K562 (cell line): ENCODE results near the gene CFAP298. TPM values are rescaled to one million over a fixed set of nuclear protein-coding genes. Genes with fewer than 3 reads are reported as not detected.

Experiments
- ATF1 ChIP-seq, 2 experiments: fragments of 450-650 bp in 1 of 2; IDR thresholded peaks; 2 replicates each; pipeline ENCODE4 v1.6.1; 2016; ENCODE audit warnings: missing compliant biosample characterization in 1 of 2, missing genetic modification characterization in 1 of 2
- CBX3 ChIP-seq, 2 experiments: IDR thresholded peaks; 1 replicate in 1 of 2; 2 replicates in 1 of 2; pipeline ENCODE4 v1.6.1; 2012; ENCODE audit warnings: inconsistent platforms in 2 of 2, low read length in 2 of 2, borderline replicate concordance in 1 of 2, control low read depth in 1 of 2
- NR4A1 ChIP-seq, 2 experiments: fragments of 250-450 bp in 1 of 2; fragments of 450-650 bp in 1 of 2; sonication (Bioruptor Pico) in 1 of 2; IDR thresholded peaks; 2 replicates each; pipeline versions ENCODE4 v1.4.0 to v1.6.1; 2016 to 2020; ENCODE audit warnings: mild to moderate bottlenecking in 2 of 2, missing compliant biosample characterization in 1 of 2, missing genetic modification characterization in 1 of 2, moderate library complexity in 1 of 2
- RBM22 ChIP-seq: fragments of 200-400 bp; formaldehyde crosslinking; IDR thresholded peaks from 2 replicates; pipeline ENCODE4 v1.6.1; 2018; ENCODE audit warnings: low read length, low read depth; ENCODE audit not compliant: poor library complexity, severe bottlenecking
- RBM34 ChIP-seq: fragments of 200-400 bp; formaldehyde crosslinking; IDR thresholded peaks from 2 replicates; pipeline ENCODE4 v1.6.1; 2018; ENCODE audit warnings: low read length, borderline replicate concordance; ENCODE audit not compliant: insufficient read depth
- ZHX1 ChIP-seq: fragments of 150-350 bp; conservative IDR thresholded peaks from 2 replicates; pipeline ENCODE4 v1.6.1; 2014; ENCODE audit warnings: low read length
- ZNF232 ChIP-seq: sonication (generic); formaldehyde crosslinking; IDR thresholded peaks from 2 replicates; pipeline ENCODE4 v1.8.0; 2022; ENCODE audit warnings: mild to moderate bottlenecking, missing genetic modification reagents
- ZNF584 ChIP-seq: fragments of 200-800 bp; sonication (Bioruptor generic); IDR thresholded peaks from 2 replicates; pipeline ENCODE4 v1.6.1; 2016; ENCODE audit warnings: low read depth, mild to moderate bottlenecking, missing genetic modification characterization, missing compliant biosample characterization
- polyA plus RNA-seq, 8 experiments: library from polyadenylated mRNA; depleted of rRNA in 4 of 8; stranded (reverse) in 5 of 8; unstranded in 3 of 8; fragments of >200 nt; fragmentation: Nextera tagmentation in 2 of 8; fragmentation: Illumina TruSeq in 1 of 8; extraction: Ambion mirVana in 2 of 8; extraction: Trizol in 1 of 8; gene quantifications; 2 replicates each; pipeline versions ENCODE4 v1.2.1 to v1.2.3, GENCODE V29; 2011 to 2014; ENCODE audit warnings: inconsistent platforms in 1 of 8, missing spikeins in 1 of 8
- total RNA-seq, 7 experiments: library from RNA; depleted of rRNA in 6 of 7; stranded (reverse); fragments of >200 nt in 6 of 7; fragmentation: Illumina TruSeq in 2 of 7; extraction: Trizol in 2 of 7; gene quantifications; 2 replicates each; pipeline versions ENCODE4 v1.2.1 to v1.2.3, GENCODE V29; 2011 to 2021; ENCODE audit warnings: low replicate concordance in 1 of 7
- TF ChIP-seq, protein P1 (sequence below): sonication (generic); formaldehyde crosslinking; IDR thresholded peaks from 2 replicates; pipeline ENCODE4 v1.8.1; 2023; ENCODE audit warnings: mild to moderate bottlenecking, missing genetic modification reagents
- TF ChIP-seq, protein P2 (sequence below): fragments of 450-650 bp; IDR thresholded peaks from 2 replicates; pipeline ENCODE4 v1.6.1; 2016; ENCODE audit warnings: mild to moderate bottlenecking
- TF ChIP-seq, protein P3 (sequence below), 2 experiments: fragments of 450-650 bp; conservative IDR thresholded peaks; 2 replicates each; pipeline ENCODE4 v1.6.1; 2017; ENCODE audit warnings: mild to moderate bottlenecking in 2 of 2, moderate library complexity in 2 of 2

CFAP298 gene
- total and polyA plus RNA-seq, 9 of the 15 experiments (the other 6 are each of a cell fraction or from before 2014, with no cell fraction given) = 31.4 to 178 (median 89.7) TPM

GRCh38 chr21:32602099-32602498 lies 10.1 kb downstream of the CFAP298 start (continued):
- no peak for TF ChIP-seq ZHX1
- TF ChIP-seq, protein P1, sequence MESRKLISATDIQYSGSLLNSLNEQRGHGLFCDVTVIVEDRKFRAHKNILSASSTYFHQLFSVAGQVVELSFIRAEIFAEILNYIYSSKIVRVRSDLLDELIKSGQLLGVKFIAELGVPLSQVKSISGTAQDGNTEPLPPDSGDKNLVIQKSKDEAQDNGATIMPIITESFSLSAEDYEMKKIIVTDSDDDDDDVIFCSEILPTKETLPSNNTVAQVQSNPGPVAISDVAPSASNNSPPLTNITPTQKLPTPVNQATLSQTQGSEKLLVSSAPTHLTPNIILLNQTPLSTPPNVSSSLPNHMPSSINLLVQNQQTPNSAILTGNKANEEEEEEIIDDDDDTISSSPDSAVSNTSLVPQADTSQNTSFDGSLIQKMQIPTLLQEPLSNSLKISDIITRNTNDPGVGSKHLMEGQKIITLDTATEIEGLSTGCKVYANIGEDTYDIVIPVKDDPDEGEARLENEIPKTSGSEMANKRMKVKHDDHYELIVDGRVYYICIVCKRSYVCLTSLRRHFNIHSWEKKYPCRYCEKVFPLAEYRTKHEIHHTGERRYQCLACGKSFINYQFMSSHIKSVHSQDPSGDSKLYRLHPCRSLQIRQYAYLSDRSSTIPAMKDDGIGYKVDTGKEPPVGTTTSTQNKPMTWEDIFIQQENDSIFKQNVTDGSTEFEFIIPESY (CRISPR knock-in tag) = no peak
- no peak for TF ChIP-seq ATF1 (CRISPR knock-in tag; IDR thresholded peaks at IDR 0.05)
- no peak for TF ChIP-seq ATF1 (tag; IDR thresholded peaks at IDR 0.05)
- TF ChIP-seq, protein P2, sequence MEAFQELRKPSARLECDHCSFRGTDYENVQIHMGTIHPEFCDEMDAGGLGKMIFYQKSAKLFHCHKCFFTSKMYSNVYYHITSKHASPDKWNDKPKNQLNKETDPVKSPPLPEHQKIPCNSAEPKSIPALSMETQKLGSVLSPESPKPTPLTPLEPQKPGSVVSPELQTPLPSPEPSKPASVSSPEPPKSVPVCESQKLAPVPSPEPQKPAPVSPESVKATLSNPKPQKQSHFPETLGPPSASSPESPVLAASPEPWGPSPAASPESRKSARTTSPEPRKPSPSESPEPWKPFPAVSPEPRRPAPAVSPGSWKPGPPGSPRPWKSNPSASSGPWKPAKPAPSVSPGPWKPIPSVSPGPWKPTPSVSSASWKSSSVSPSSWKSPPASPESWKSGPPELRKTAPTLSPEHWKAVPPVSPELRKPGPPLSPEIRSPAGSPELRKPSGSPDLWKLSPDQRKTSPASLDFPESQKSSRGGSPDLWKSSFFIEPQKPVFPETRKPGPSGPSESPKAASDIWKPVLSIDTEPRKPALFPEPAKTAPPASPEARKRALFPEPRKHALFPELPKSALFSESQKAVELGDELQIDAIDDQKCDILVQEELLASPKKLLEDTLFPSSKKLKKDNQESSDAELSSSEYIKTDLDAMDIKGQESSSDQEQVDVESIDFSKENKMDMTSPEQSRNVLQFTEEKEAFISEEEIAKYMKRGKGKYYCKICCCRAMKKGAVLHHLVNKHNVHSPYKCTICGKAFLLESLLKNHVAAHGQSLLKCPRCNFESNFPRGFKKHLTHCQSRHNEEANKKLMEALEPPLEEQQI = no peak
- TF ChIP-seq NR4A1 (CRISPR knock-in tag; IDR thresholded peaks at IDR 0.05) = no peak
- TF ChIP-seq NR4A1 (tag; IDR thresholded peaks at IDR 0.05) = no peak
- TF ChIP-seq, protein P3, sequence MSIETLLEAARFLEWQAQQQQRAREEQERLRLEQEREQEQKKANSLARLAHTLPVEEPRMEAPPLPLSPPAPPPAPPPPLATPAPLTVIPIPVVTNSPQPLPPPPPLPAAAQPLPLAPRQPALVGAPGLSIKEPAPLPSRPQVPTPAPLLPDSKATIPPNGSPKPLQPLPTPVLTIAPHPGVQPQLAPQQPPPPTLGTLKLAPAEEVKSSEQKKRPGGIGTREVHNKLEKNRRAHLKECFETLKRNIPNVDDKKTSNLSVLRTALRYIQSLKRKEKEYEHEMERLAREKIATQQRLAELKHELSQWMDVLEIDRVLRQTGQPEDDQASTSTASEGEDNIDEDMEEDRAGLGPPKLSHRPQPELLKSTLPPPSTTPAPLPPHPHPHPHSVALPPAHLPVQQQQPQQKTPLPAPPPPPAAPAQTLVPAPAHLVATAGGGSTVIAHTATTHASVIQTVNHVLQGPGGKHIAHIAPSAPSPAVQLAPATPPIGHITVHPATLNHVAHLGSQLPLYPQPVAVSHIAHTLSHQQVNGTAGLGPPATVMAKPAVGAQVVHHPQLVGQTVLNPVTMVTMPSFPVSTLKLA (conservative IDR thresholded peaks at IDR 0.05) = no peak
- no peak for TF ChIP-seq ZNF584 (CRISPR knock-in tag)
- no peak for TF ChIP-seq ZNF232
- TF ChIP-seq CBX3 (IDR thresholded peaks at IDR 0.05; ENCODE audit: borderline replicate concordance in 1 of 2, low read length in 2 of 2) = no peak
- no peak for TF ChIP-seq RBM34
- no peak for TF ChIP-seq RBM22
- TF ChIP-seq, all 486 proteins: peak for 0
